ENCODE data around the gene KDM6A. TPM values are rescaled to one million over a fixed set of nuclear protein-coding genes. Genes with fewer than 3 reads are reported as not detected.

The KDM6A gene
- total RNA-seq, 1 experiment from 2014 or later, result 42.8 TPM

- Histone ChIP-seq H2BK12ac (ENCODE audit: insufficient read length, low read depth, low read length) (no peak overlapping the region), H3K27ac (ENCODE audit: insufficient read length, low read depth, low read length) (no peak overlapping the region), H2BK20ac (ENCODE audit: low read depth, low read length, poor library complexity, severe bottlenecking) (no peak overlapping the region), H3K4me2 (ENCODE audit: insufficient read depth, insufficient read length, low read length) (no peak overlapping the region), H2BK15ac (ENCODE audit: low read depth, low read length) (no peak overlapping the region), H3K79me2 (ENCODE audit: insufficient read depth, low read length) (peaks cover 42% of the 10 kb centered on the region; the same call in 1 of the 2 replicates), H4K8ac (replicated peaks; ENCODE audit: insufficient read length, low read depth, low read length) (no peak overlapping the region), H3K23ac (ENCODE audit: insufficient read length, low read depth, low read length) (no peak overlapping the region), H3K23me2 (ENCODE audit: insufficient read length, low read depth, low read length, poor library complexity, severe bottlenecking) (no peaks in the 10 kb centered on the region), H4K91ac (ENCODE audit: insufficient read length, low read depth, low read length) (no peak overlapping the region), H2AFZ (ENCODE audit: low read length) (no peak overlapping the region), H3K9me3 (ENCODE audit: control insufficient read depth, low read depth, low read length) (peaks cover 4% of the 10 kb centered on the region), H3K79me1 (ENCODE audit: insufficient read depth, low read depth, low read length, poor library complexity, severe bottlenecking) (no peaks in the 10 kb centered on the region), H3K4ac (ENCODE audit: low read depth, low read length) (no peak overlapping the region), H3K9ac (ENCODE audit: extremely low read depth, insufficient read length, low read length) (no peak overlapping the region), H3T11ph (ENCODE audit: low read length) (no peak overlapping the region), H4K20me1 (ENCODE audit: control insufficient read depth, insufficient read depth, insufficient read length) (no peaks in the 10 kb centered on the region), H3K4me1 (ENCODE audit: insufficient read depth, low read length) (no peaks in the 10 kb centered on the region), H3K18ac (ENCODE audit: insufficient read length, low read depth, low read length) (no peak overlapping the region), H4K5ac (ENCODE audit: insufficient read length, low read depth, low read length) (no peak overlapping the region), H2AK5ac (ENCODE audit: insufficient read length, low read length) (no peak overlapping the region), H2BK120ac (ENCODE audit: low read depth, low read length, poor library complexity, severe bottlenecking) (no peak overlapping the region), H3K56ac (ENCODE audit: insufficient read length, low read depth, low read length) (no peak overlapping the region), H3K27me3 (ENCODE audit: insufficient read depth, low read length) (no peaks in the 10 kb centered on the region), H2BK5ac (ENCODE audit: insufficient read length, low read length) (no peak overlapping the region), H3K14ac (ENCODE audit: insufficient read depth, low read length) (no peak overlapping the region)
- Mint-ChIP-seq H3K9me3 (peaks cover 57 to 58% of the 10 kb centered on the region in 2 experiments), H3K27me3 (ENCODE audit: low read depth) (no peaks in the 10 kb centered on the region), H3K4me1 (peaks cover 8 to 10% of the 10 kb centered on the region in 2 experiments), H3K4me3 (no peak overlapping the region), H3K36me3 (ENCODE audit: insufficient read depth in 1 of 3, low read depth in 3 of 3) (peaks cover 49 to 52% (median 51%) of the 10 kb centered on the region in 3 experiments), H3K27ac (no peak overlapping the region)
- no peak for DNase-seq
- TF ChIP-seq CTCF (conservative IDR thresholded peaks at IDR 0.05), result no peak
- WGBS (ENCODE audit: extremely low coverage, insufficient read length, low lambda C conversion rate), result no CpG with 5 or more reads among the region's 6 CpGs
Observed at GRCh38 chrX:44961817-44962607, 89.0 kb downstream of the KDM6A start.
